ENCODE data around the gene ZNF525.
"Not testable (repeated sequence)": the region's sequence is repeated elsewhere in the genome, so short reads cannot be mapped to it uniquely, and the experiment has no call there.

ZNF525 gene

GRCh38 chr19:53395840-53396524, 30.5 kb downstream of the ZNF525 start:
- DNase-seq (ENCODE audit: low read depth, low spot score) = not testable (repeated sequence)

GRCh38 chr19:53396525-53396868, 31.0 kb downstream of the ZNF525 start:
- no peak for DNase-seq (ENCODE audit: low read depth, low spot score)

GRCh38 chr19:53397918-53398317, 32.4 kb downstream of the ZNF525 start:
- DNase-seq (ENCODE audit: low read depth, low spot score) = not testable (repeated sequence)

- DNase-seq (ENCODE audit: low read depth, low spot score) = no peak
Observed at GRCh38 chr19:53409505-53410204, 44.1 kb downstream of the ZNF525 start.

- DNase-seq (ENCODE audit: low read depth, low spot score) = peak; percentile 62
Observed at GRCh38 chr19:53420520-53421315, 55.2 kb downstream of the ZNF525 start.

- no peak for DNase-seq (ENCODE audit: low read depth, low spot score)
Observed at GRCh38 chr19:53422551-53422950, 57.0 kb downstream of the ZNF525 start.

GRCh38 chr19:53423074-53423473, 57.6 kb downstream of the ZNF525 start:
- DNase-seq (ENCODE audit: low read depth, low spot score) = peak; percentile 66

- DNase-seq (ENCODE audit: low read depth, low spot score) = not testable (repeated sequence)
Observed at GRCh38 chr19:53423680-53424079, 58.2 kb downstream of the ZNF525 start.

- DNase-seq (ENCODE audit: low read depth, low spot score) = peak; percentile 92
Observed at GRCh38 chr19:53424968-53425597, 59.6 kb downstream of the ZNF525 start.

- peak; percentile 97 for DNase-seq (ENCODE audit: low read depth, low spot score)
Observed at GRCh38 chr19:53431399-53432087, 66.0 kb downstream of the ZNF525 start, which contains the start of gene ZNF761. Gene ZNF761, plus strand, starts transcription at chr19:53431984. Its CDS starts 15,285 bp downstream, at chr19:53447269.

- peak; percentile 48 for DNase-seq (ENCODE audit: low read depth, low spot score)
Observed at GRCh38 chr19:53432088-53432661, 66.7 kb downstream of the ZNF525 start.

Measured in ELF-1 (cell line).